ENCODE results near the gene MYB. TPM values are rescaled to one million over a fixed set of nuclear protein-coding genes. Genes with fewer than 3 reads are reported as not detected.

Gene MYB
- total and polyA plus RNA-seq, 2 experiments from 2014 or later: 4.2 to 7.9 TPM

DNA sequence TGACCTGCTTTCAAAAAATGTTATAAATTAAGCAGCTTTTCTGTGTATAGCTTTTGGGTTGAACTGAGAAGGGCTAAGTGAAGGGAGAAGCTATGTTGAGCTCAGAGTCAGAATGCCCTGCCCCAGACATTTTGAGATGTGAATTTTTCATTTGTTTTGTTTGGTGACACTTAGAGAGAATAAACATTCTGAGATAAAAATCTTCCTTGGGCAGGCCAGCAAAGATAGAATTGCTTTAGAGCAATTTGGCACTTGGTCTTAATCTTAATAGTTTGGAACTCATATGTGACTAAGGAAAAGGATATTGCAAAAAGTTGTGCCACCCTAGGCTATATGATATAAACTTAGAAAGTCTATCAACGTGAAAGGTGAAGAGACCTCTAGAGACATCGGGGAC lies 30.2 kb downstream of the MYB start:
- H3K36me3 ChIP-seq (ENCODE audit: insufficient read depth): peaks cover 16% of the 10 kb centered on the region
- H3K27me3 ChIP-seq (ENCODE audit: insufficient read depth): no peaks in the 10 kb centered on the region
- no peaks in the 10 kb centered on the region for H3K9me2 ChIP-seq (ENCODE audit: insufficient read depth)
- Mint-ChIP-seq H3K4me1 (peaks cover 7% of the 10 kb centered on the region), H3K27me3 (ENCODE audit: insufficient read depth, low read depth, poor library complexity) (peaks cover 2% of the 10 kb centered on the region), H3K4me3 (no peak overlapping the region), H3K36me3 (ENCODE audit: low read depth) (peaks cover 16% of the 10 kb centered on the region), H3K9me3 (peaks cover 12% of the 10 kb centered on the region), H3K27ac (no peak overlapping the region)
- no peak for DNase-seq (ENCODE audit: low spot score)
- peaks cover 15% of the 10 kb centered on the region for H3K4me1 ChIP-seq (ENCODE audit: insufficient read depth)
- H2AFZ ChIP-seq: no peak overlapping the region
- TF ChIP-seq STAT1 (IDR thresholded peaks at IDR 0.05; ENCODE audit: unreplicated experiment) (no peak), CREB1 (CRISPR knock-in tag; IDR thresholded peaks at IDR 0.05; ENCODE audit: low read depth) (no peak)
- H3F3A ChIP-seq (replicated peaks; ENCODE audit: low read depth): no peaks in the 10 kb centered on the region
- ATAC-seq: no peak
- H3K27ac ChIP-seq (ENCODE audit: low read depth): 0 out of 2 replicates have a peak overlapping the region, but pooled peaks have one; percentile 2
- no peaks in the 10 kb centered on the region for H3K79me2 ChIP-seq (replicated peaks; ENCODE audit: insufficient read depth)
- no peaks in the 10 kb centered on the region for H4K20me1 ChIP-seq (replicated peaks; ENCODE audit: insufficient read depth)
- no peak overlapping the region for H3K4me3 ChIP-seq
- no peak overlapping the region for H3K4me2 ChIP-seq

DNA sequence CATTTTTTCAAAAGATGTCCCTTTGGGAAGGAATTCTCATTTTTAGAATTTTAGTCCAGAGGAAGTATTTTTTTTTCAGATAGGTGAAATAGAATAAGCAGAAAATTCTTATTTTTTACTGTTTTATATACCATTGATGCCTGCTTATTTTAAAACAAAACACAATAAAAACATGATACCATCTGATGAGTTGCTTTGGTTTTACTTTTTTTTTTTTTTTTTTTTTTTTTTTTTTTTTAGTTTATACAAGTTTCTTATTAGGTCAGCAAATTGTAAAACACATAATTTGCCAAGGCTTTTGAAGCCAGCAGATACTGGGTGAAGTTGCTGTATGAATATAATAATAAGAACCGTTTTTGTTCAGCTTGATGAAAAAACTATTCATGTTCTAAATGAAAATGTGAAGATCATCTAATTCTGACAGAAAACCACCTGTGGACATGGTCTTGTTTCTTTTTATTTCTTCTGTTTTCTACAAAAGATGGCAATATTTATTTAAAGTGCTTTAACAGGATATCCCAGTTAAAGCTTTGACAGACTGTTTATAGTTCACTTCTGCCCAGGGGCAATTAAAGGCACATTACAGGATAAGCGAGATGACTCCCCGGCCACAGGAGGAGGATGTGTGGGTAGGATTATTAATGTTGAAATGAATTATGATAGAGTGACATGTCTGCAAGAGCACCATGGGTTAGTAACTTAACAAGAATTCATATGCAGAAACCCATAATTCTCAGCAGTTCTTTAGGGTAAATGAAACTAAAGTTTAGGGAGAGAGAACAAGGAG lies 31.1 kb downstream of the MYB start:
- no peak overlapping the region for H3K27ac ChIP-seq (ENCODE audit: low read depth)
- H3K36me3 ChIP-seq (ENCODE audit: insufficient read depth): peaks cover 9% of the 10 kb centered on the region; the same call in 1 of the 2 replicates
- DNase-seq (ENCODE audit: low spot score) (no peak), ATAC-seq (no peak)
- H3K4me3 ChIP-seq: no peak overlapping the region
- H3K9me2 ChIP-seq (ENCODE audit: insufficient read depth): no peaks in the 10 kb centered on the region
- H3K27me3 Mint-ChIP-seq (ENCODE audit: insufficient read depth, low read depth, poor library complexity): peaks cover 2% of the 10 kb centered on the region
- no peak overlapping the region for H3K27ac Mint-ChIP-seq
- no peaks in the 10 kb centered on the region for H3F3A ChIP-seq (replicated peaks; ENCODE audit: low read depth)
- peaks cover 12% of the 10 kb centered on the region for H3K9me3 Mint-ChIP-seq
- no peaks in the 10 kb centered on the region for H3K27me3 ChIP-seq (ENCODE audit: insufficient read depth)
- H3K4me1 ChIP-seq (ENCODE audit: insufficient read depth): peaks cover 15% of the 10 kb centered on the region
- H4K20me1 ChIP-seq (replicated peaks; ENCODE audit: insufficient read depth): no peaks in the 10 kb centered on the region
- H3K4me1 Mint-ChIP-seq: peaks cover 7% of the 10 kb centered on the region
- H3K4me3 Mint-ChIP-seq: no peak overlapping the region
- no peak overlapping the region for H2AFZ ChIP-seq
- H3K36me3 Mint-ChIP-seq (ENCODE audit: low read depth): peaks cover 15% of the 10 kb centered on the region
- H3K79me2 ChIP-seq (replicated peaks; ENCODE audit: insufficient read depth): no peaks in the 10 kb centered on the region
- no peak overlapping the region for H3K4me2 ChIP-seq
- TF ChIP-seq EZH2phosphoT487 (IDR thresholded peaks at IDR 0.05; ENCODE audit: unreplicated experiment): no peak
- TF ChIP-seq, protein P1, sequence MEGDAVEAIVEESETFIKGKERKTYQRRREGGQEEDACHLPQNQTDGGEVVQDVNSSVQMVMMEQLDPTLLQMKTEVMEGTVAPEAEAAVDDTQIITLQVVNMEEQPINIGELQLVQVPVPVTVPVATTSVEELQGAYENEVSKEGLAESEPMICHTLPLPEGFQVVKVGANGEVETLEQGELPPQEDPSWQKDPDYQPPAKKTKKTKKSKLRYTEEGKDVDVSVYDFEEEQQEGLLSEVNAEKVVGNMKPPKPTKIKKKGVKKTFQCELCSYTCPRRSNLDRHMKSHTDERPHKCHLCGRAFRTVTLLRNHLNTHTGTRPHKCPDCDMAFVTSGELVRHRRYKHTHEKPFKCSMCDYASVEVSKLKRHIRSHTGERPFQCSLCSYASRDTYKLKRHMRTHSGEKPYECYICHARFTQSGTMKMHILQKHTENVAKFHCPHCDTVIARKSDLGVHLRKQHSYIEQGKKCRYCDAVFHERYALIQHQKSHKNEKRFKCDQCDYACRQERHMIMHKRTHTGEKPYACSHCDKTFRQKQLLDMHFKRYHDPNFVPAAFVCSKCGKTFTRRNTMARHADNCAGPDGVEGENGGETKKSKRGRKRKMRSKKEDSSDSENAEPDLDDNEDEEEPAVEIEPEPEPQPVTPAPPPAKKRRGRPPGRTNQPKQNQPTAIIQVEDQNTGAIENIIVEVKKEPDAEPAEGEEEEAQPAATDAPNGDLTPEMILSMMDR (conservative IDR thresholded peaks at IDR 0.05; ENCODE audit: low read depth in 2 of 2): no peak
- no peak for TF ChIP-seq EZH2 (IDR thresholded peaks at IDR 0.05; ENCODE audit: low read depth, unreplicated experiment)
- no peak for TF ChIP-seq POLR2AphosphoS5 (IDR thresholded peaks at IDR 0.05; ENCODE audit: low read depth)
- TF ChIP-seq, protein P2, sequence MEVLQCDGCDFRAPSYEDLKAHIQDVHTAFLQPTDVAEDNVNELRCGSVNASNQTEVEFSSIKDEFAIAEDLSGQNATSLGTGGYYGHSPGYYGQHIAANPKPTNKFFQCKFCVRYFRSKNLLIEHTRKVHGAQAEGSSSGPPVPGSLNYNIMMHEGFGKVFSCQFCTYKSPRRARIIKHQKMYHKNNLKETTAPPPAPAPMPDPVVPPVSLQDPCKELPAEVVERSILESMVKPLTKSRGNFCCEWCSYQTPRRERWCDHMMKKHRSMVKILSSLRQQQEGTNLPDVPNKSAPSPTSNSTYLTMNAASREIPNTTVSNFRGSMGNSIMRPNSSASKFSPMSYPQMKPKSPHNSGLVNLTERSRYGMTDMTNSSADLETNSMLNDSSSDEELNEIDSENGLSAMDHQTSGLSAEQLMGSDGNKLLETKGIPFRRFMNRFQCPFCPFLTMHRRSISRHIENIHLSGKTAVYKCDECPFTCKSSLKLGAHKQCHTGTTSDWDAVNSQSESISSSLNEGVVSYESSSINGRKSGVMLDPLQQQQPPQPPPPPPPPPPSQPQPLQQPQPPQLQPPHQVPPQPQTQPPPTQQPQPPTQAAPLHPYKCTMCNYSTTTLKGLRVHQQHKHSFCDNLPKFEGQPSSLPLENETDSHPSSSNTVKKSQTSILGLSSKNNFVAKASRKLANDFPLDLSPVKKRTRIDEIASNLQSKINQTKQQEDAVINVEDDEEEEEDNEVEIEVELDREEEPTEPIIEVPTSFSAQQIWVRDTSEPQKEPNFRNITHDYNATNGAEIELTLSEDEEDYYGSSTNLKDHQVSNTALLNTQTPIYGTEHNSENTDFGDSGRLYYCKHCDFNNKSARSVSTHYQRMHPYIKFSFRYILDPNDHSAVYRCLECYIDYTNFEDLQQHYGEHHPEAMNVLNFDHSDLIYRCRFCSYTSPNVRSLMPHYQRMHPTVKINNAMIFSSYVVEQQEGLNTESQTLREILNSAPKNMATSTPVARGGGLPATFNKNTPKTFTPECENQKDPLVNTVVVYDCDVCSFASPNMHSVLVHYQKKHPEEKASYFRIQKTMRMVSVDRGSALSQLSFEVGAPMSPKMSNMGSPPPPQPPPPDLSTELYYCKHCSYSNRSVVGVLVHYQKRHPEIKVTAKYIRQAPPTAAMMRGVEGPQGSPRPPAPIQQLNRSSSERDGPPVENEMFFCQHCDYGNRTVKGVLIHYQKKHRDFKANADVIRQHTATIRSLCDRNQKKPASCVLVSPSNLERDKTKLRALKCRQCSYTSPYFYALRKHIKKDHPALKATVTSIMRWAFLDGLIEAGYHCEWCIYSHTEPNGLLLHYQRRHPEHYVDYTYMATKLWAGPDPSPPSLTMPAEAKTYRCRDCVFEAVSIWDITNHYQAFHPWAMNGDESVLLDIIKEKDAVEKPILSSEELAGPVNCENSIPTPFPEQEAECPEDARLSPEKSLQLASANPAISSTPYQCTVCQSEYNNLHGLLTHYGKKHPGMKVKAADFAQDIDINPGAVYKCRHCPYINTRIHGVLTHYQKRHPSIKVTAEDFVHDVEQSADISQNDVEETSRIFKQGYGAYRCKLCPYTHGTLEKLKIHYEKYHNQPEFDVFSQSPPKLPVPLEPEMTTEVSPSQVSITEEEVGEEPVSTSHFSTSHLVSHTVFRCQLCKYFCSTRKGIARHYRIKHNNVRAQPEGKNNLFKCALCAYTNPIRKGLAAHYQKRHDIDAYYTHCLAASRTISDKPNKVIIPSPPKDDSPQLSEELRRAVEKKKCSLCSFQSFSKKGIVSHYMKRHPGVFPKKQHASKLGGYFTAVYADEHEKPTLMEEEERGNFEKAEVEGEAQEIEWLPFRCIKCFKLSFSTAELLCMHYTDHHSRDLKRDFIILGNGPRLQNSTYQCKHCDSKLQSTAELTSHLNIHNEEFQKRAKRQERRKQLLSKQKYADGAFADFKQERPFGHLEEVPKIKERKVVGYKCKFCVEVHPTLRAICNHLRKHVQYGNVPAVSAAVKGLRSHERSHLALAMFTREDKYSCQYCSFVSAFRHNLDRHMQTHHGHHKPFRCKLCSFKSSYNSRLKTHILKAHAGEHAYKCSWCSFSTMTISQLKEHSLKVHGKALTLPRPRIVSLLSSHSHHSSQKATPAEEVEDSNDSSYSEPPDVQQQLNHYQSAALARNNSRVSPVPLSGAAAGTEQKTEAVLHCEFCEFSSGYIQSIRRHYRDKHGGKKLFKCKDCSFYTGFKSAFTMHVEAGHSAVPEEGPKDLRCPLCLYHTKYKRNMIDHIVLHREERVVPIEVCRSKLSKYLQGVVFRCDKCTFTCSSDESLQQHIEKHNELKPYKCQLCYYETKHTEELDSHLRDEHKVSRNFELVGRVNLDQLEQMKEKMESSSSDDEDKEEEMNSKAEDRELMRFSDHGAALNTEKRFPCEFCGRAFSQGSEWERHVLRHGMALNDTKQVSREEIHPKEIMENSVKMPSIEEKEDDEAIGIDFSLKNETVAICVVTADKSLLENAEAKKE (CRISPR knock-in tag; IDR thresholded peaks at IDR 0.05): no peak
- no peak for TF ChIP-seq ZNF114 (CRISPR knock-in tag; IDR thresholded peaks at IDR 0.05)
- TF ChIP-seq NANOG (IDR thresholded peaks at IDR 0.05; ENCODE audit: borderline replicate concordance): no peak
- TF ChIP-seq, protein P3, sequence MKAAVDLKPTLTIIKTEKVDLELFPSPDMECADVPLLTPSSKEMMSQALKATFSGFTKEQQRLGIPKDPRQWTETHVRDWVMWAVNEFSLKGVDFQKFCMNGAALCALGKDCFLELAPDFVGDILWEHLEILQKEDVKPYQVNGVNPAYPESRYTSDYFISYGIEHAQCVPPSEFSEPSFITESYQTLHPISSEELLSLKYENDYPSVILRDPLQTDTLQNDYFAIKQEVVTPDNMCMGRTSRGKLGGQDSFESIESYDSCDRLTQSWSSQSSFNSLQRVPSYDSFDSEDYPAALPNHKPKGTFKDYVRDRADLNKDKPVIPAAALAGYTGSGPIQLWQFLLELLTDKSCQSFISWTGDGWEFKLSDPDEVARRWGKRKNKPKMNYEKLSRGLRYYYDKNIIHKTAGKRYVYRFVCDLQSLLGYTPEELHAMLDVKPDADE (IDR thresholded peaks at IDR 0.05): no peak

Data from GM23338 (cell line).